Activated naive CD4-positive, alpha-beta T cell treated with anti-CD3 and anti-CD28 coated beads, Interleukin-2, amount 10 ng/mL, durations not matched to agents 7 days and 5 days (primary cell): ENCODE measurements around the gene LRP8.

Source experiments
- CTCF ChIA-PET: fragments of 350-600 bp; sonication (Branson Sonifier 250); formaldehyde crosslinking; loops from one replicate; lab custom pipeline; 2021; ENCODE audit warnings: antibody characterized with exemption; lab: Charles Lee
- DNase-seq: peaks from one replicate; pipeline ENCODE4 v3.0.0-alpha.2; 2020
- H3K27ac Mint-ChIP-seq: one replicate; pipeline ENCODE4 v1.8.0; 2021; ENCODE audit warnings: mild to moderate bottlenecking, moderate library complexity, mixed read lengths
- H3K27me3 Mint-ChIP-seq: one replicate; pipeline ENCODE4 v1.8.0; 2021; ENCODE audit warnings: mild to moderate bottlenecking, mixed read lengths
- H3K36me3 Mint-ChIP-seq: one replicate; pipeline ENCODE4 v1.8.0; 2021; ENCODE audit warnings: mixed read lengths
- H3K4me1 Mint-ChIP-seq: one replicate; pipeline ENCODE4 v1.8.0; 2021; ENCODE audit warnings: mixed read lengths
- H3K4me3 Mint-ChIP-seq: one replicate; pipeline ENCODE4 v1.8.0; 2021; ENCODE audit warnings: mild to moderate bottlenecking, moderate library complexity, mixed read lengths
- H3K9me3 Mint-ChIP-seq: one replicate; pipeline ENCODE4 v1.8.0; 2021; ENCODE audit warnings: mixed read lengths

LRP8 gene

DNA sequence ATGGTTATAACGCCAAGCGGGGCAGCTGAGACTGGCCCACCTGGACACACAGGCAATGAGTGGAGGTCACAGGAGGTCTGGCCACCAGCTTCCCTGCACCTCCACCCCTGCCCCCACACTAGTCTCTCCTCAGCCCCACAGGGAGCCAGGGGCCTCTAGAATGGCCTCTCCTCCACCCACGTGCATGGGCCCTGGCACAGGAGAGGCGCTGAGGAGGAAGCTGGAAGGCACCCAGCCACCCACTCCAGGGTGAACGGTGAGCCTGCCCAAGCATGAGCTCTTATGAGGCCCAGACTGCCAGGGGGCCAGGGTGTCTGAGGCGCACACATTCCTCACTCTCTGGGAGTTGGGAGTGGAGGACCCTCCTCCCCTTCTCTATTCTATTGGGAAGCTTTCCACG lies 22.2 kb downstream of the LRP8 start:
- Mint-ChIP-seq H3K4me1 (peaks cover 17% of the 10 kb centered on the region), H3K4me3 (no peak overlapping the region), H3K36me3 (peaks cover 6% of the 10 kb centered on the region), H3K27me3 (no peaks in the 10 kb centered on the region), H3K9me3 (no peaks in the 10 kb centered on the region), H3K27ac (no peak overlapping the region)
- CTCF ChIA-PET, result interaction anchor here (1.0 to 1.7 kb wide), 2 partner anchors 15 to 27 kb away, joined by 4 to 5 read pairs; no protein-coding TSS in a partner anchor
- DNase-seq, result no peak

GRCh38 chr1:53304527-53304926 lies 23.3 kb downstream of the LRP8 start:
- no peak for DNase-seq
- H3K4me3 Mint-ChIP-seq, result no peak overlapping the region
- H3K36me3 Mint-ChIP-seq, result peaks cover 3% of the 10 kb centered on the region
- no peaks in the 10 kb centered on the region for H3K27me3 Mint-ChIP-seq
- no peaks in the 10 kb centered on the region for H3K9me3 Mint-ChIP-seq
- H3K27ac Mint-ChIP-seq, result no peak overlapping the region
- peaks cover 17% of the 10 kb centered on the region for H3K4me1 Mint-ChIP-seq
- CTCF ChIA-PET, result no interaction called here

GRCh38 chr1:53303726-53304515 lies 23.9 kb downstream of the LRP8 start:
- no peaks in the 10 kb centered on the region for H3K9me3 Mint-ChIP-seq
- no peaks in the 10 kb centered on the region for H3K27me3 Mint-ChIP-seq
- no peak overlapping the region for H3K4me3 Mint-ChIP-seq
- CTCF ChIA-PET, result no interaction called here
- peaks cover 17% of the 10 kb centered on the region for H3K4me1 Mint-ChIP-seq
- peaks cover 3% of the 10 kb centered on the region for H3K36me3 Mint-ChIP-seq
- DNase-seq, result no peak
- no peak overlapping the region for H3K27ac Mint-ChIP-seq

DNA sequence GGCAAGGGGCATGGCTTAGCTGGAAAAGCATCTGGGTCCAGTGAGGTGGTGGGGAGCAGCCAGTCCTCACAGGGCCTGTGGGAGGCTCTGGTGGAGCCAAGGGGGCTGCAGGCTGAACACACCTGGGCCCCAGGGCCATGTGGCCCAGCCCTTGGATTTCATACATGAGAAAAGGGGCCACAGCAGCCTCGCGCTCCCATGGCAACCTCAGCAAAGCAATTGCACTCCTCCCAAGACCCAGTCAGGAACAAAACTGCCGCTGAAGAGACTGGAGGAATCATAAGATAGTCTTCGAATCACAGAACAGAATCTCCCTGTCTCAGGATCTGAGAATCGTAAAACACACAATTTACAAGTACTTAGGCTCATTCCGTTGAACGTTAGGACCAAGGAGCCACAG lies 24.6 kb downstream of the LRP8 start:
- CTCF ChIA-PET, result no interaction called here
- Mint-ChIP-seq H3K4me3 (no peak overlapping the region), H3K4me1 (peaks cover 17% of the 10 kb centered on the region)

GRCh38 chr1:53299233-53299632 lies 28.6 kb downstream of the LRP8 start:
- Mint-ChIP-seq H3K4me1 (peaks cover 18% of the 10 kb centered on the region), H3K4me3 (no peak overlapping the region), H3K9me3 (no peaks in the 10 kb centered on the region), H3K27ac (no peak overlapping the region), H3K36me3 (peaks cover 2% of the 10 kb centered on the region), H3K27me3 (no peaks in the 10 kb centered on the region)
- CTCF ChIA-PET, result no interaction called here
- no peak for DNase-seq

More for the DNA sequence above, 24.6 kb downstream of the LRP8 start:
- Mint-ChIP-seq H3K27me3 (no peaks in the 10 kb centered on the region), H3K9me3 (no peaks in the 10 kb centered on the region), H3K27ac (no peak overlapping the region), H3K36me3 (peaks cover 3% of the 10 kb centered on the region)
- DNase-seq, result no peak

GRCh38 chr1:53298045-53298637 lies 29.7 kb downstream of the LRP8 start:
- Mint-ChIP-seq H3K4me3 (no peak overlapping the region), H3K9me3 (no peaks in the 10 kb centered on the region), H3K4me1 (peaks cover 29% of the 10 kb centered on the region), H3K27me3 (no peaks in the 10 kb centered on the region), H3K36me3 (peaks cover 2% of the 10 kb centered on the region), H3K27ac (no peak overlapping the region)
- DNase-seq, result no peak
- CTCF ChIA-PET, result interaction anchor here (1.1 kb wide), 1 partner anchor 27 kb away, joined by 3 read pairs; no protein-coding TSS in a partner anchor

DNA sequence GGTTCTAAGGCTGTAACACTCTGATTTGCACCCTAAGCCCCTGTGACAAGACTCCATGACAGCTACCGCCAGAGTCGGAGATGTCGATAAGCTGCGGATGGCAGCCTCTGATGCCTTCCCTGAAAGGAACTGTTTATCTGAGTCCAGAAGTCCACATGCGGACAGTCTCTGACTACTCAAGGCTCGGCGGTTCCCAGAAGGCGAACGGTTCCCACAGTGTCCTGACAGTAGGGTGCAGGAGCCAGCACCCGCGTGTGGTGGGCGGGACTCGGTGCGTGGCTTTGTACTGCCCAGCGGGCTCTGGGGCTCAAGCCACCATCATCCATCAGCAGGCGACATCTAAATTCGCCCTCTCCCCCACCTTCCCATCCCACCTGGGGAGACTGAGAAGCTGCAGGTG lies 30.7 kb downstream of the LRP8 start:
- H3K4me1 Mint-ChIP-seq, result peaks cover 36% of the 10 kb centered on the region

GRCh38 chr1:53296117-53296749 lies 31.6 kb downstream of the LRP8 start:
- H3K4me1 Mint-ChIP-seq, result peaks cover 39% of the 10 kb centered on the region
- no peak overlapping the region for H3K4me3 Mint-ChIP-seq
- CTCF ChIA-PET, result interaction anchor here (1.6 to 1.9 kb wide), 2 partner anchors 18 to 98 kb away, joined by 6 to 9 read pairs; no protein-coding TSS in a partner anchor
- no peak for DNase-seq
- H3K27ac Mint-ChIP-seq, result peak overlapping the region; percentile 62
- peaks cover 6% of the 10 kb centered on the region for H3K36me3 Mint-ChIP-seq
- no peaks in the 10 kb centered on the region for H3K9me3 Mint-ChIP-seq
- no peaks in the 10 kb centered on the region for H3K27me3 Mint-ChIP-seq

More for the DNA sequence above, 30.7 kb downstream of the LRP8 start:
- no peak for DNase-seq
- Mint-ChIP-seq H3K4me3 (no peak overlapping the region), H3K27ac (no peak overlapping the region), H3K9me3 (no peaks in the 10 kb centered on the region), H3K36me3 (peaks cover 2% of the 10 kb centered on the region), H3K27me3 (no peaks in the 10 kb centered on the region)
- CTCF ChIA-PET, result interaction anchor here (1.9 kb wide), 1 partner anchor 19 kb away, joined by 6 read pairs; no protein-coding TSS in a partner anchor

DNA sequence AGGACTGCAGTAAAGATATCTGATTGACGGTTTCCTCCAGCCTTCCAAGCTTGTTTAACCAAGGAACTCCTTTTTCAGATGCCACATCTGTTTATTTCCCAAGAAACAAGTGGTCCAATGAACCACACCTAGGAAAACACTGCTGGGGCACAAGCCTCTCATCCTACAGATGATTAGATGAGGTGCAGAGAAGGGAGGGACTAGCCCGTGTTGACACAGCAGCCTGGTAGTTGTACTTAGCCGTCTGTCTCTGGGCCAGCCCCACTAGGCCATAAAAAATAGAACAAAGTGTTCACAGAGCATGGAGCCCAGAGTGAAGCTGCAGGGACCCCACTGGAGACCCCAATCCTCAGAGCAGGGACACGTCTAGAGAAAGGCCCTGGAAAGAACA lies 32.1 kb downstream of the LRP8 start:
- no peaks in the 10 kb centered on the region for H3K27me3 Mint-ChIP-seq
- no peak for DNase-seq
- peaks cover 6% of the 10 kb centered on the region for H3K36me3 Mint-ChIP-seq
- CTCF ChIA-PET, result interaction anchor here (1.6 to 1.9 kb wide), 2 partner anchors 18 to 98 kb away, joined by 6 to 9 read pairs; no protein-coding TSS in a partner anchor
- peaks cover 42% of the 10 kb centered on the region for H3K4me1 Mint-ChIP-seq
- peak overlapping the region; percentile 62 for H3K27ac Mint-ChIP-seq
- no peak overlapping the region for H3K4me3 Mint-ChIP-seq
- no peaks in the 10 kb centered on the region for H3K9me3 Mint-ChIP-seq

DNA sequence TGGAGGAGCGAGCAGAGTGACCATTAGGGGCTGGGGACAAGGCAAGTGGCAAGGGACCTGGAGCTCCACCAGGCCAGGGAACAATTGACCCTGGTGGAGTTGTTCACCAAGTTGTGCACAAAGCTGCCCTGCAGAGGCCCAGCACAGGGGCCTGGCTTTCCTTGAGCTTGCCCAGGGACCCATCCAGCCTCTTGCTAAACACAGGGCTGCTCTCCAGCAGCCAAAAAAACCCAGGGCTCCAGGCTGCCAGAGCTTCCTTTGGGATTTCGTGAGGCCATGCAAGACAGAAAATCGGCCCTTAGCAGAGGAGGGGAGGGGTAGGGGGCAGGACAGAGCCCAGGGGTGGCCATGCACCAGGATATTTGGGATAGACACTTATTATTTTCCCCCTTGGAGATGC lies 32.6 kb downstream of the LRP8 start:
- Mint-ChIP-seq H3K4me1 (peaks cover 42% of the 10 kb centered on the region), H3K9me3 (no peaks in the 10 kb centered on the region), H3K4me3 (no peak overlapping the region), H3K27me3 (no peaks in the 10 kb centered on the region), H3K27ac (no peak overlapping the region), H3K36me3 (peaks cover 6% of the 10 kb centered on the region)
- CTCF ChIA-PET, result interaction anchor here (1.6 kb wide), 1 partner anchor 98 kb away, joined by 9 read pairs; no protein-coding TSS in a partner anchor
- DNase-seq, result no peak

GRCh38 chr1:53294567-53294966 lies 33.3 kb downstream of the LRP8 start:
- CTCF ChIA-PET, result interaction anchor here (0.7 to 1.0 kb wide), 2 partner anchors 16 to 99 kb away, joined by 3 to 6 read pairs; no protein-coding TSS in a partner anchor
- peak; percentile 55 for DNase-seq
- Mint-ChIP-seq H3K27me3 (no peaks in the 10 kb centered on the region), H3K27ac (peak overlapping the region; percentile 30), H3K36me3 (peaks cover 6% of the 10 kb centered on the region), H3K4me1 (peaks cover 44% of the 10 kb centered on the region), H3K9me3 (no peaks in the 10 kb centered on the region), H3K4me3 (no peak overlapping the region)

DNA sequence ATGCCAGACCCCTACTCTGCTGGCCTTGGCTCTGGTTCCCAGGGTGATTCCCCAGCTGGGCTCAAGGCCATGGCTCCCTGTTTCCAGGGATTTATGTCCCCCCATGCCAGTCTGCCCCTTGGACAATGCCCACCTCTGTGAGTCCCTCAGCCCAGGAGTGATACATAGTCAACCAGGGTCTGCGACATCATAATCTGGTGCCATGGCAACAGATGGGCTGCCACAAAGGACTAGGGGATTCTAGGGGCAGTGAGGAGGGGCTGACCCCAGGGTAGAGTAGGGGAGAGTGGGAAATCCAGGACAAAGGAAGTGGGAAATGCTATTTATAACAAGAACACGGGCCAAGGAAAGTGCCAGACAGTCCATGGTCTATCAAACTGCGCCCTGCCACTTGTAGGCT lies 33.8 kb downstream of the LRP8 start:
- Mint-ChIP-seq H3K4me1 (peaks cover 44% of the 10 kb centered on the region), H3K27me3 (no peaks in the 10 kb centered on the region), H3K9me3 (no peaks in the 10 kb centered on the region), H3K27ac (peak overlapping the region; percentile 30), H3K4me3 (no peak overlapping the region), H3K36me3 (peaks cover 6% of the 10 kb centered on the region)
- no peak for DNase-seq
- CTCF ChIA-PET, result interaction anchor here (0.7 to 1.0 kb wide), 2 partner anchors 16 to 99 kb away, joined by 3 to 6 read pairs; no protein-coding TSS in a partner anchor

DNA sequence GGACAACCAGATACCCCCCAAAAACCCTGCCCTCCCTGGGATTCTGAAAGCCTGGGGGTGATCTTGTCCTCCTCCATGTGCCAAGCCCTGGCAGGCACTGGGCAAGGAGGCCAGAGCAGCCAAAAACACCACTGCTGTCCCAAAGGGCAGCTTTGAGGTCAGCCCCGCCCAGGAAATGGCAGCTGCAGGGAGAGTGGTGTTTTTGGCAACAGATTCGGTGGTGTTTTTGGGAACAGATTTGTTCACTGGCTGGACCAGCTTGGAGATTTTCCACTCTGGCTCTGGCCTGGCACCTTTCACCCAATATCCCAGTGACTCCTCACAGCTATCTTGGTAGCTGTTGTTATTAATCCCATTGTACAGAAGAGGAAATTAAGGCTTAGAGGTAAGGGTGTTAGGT lies 34.7 kb downstream of the LRP8 start:
- Mint-ChIP-seq H3K27ac (peak overlapping the region; percentile 85), H3K4me1 (peaks cover 44% of the 10 kb centered on the region), H3K36me3 (peaks cover 6% of the 10 kb centered on the region), H3K9me3 (no peaks in the 10 kb centered on the region), H3K4me3 (no peak overlapping the region), H3K27me3 (no peaks in the 10 kb centered on the region)
- peak; percentile 31 for DNase-seq
- CTCF ChIA-PET, result interaction anchor here (1.3 kb wide), 1 partner anchor 14 kb away, joined by 3 read pairs; no protein-coding TSS in a partner anchor

- H3K4me3 Mint-ChIP-seq, result no peak overlapping the region
- no peak for DNase-seq
- H3K9me3 Mint-ChIP-seq, result no peaks in the 10 kb centered on the region
- CTCF ChIA-PET, result interaction anchor here (1.3 kb wide), 1 partner anchor 14 kb away, joined by 3 read pairs; no protein-coding TSS in a partner anchor
- H3K27me3 Mint-ChIP-seq, result no peaks in the 10 kb centered on the region
- H3K36me3 Mint-ChIP-seq, result peaks cover 7% of the 10 kb centered on the region
- peak overlapping the region; percentile 85 for H3K27ac Mint-ChIP-seq
- peaks cover 42% of the 10 kb centered on the region for H3K4me1 Mint-ChIP-seq
Measured at GRCh38 chr1:53292690-53293089, 35.2 kb downstream of the LRP8 start.
